Measurements from ENCODE around the gene NELFE.

DNA sequence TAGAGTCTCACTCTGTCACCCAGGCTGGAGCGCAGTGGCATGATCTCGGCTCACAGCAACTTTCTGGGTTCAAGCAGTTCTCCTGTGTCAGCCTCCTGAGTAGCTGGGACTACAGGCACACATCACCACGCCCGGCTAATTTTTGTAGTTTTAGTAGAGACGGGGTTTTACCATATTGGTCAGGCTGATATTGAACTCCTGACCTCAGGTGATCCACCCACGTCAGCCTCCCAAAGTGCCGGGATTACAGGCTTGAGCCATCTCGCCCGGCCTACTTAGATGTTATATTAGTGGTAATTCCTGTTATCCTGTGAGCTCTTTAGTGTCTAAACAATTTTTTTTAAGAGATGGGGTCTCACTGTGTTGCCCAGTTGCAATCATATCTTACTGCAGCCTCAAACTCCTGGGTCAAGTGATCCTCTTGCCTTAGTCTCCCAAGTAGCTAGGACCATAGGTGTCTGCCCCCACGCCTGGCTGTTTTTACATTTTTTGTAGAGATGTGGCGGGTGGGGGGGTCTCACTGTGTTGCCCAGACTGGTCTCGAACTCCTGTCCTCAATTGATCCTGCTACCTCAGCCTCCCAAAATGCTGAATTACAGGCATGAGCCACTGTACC, 19.2 kb upstream of the NELFE start:
- TF ChIP-seq, protein P1, sequence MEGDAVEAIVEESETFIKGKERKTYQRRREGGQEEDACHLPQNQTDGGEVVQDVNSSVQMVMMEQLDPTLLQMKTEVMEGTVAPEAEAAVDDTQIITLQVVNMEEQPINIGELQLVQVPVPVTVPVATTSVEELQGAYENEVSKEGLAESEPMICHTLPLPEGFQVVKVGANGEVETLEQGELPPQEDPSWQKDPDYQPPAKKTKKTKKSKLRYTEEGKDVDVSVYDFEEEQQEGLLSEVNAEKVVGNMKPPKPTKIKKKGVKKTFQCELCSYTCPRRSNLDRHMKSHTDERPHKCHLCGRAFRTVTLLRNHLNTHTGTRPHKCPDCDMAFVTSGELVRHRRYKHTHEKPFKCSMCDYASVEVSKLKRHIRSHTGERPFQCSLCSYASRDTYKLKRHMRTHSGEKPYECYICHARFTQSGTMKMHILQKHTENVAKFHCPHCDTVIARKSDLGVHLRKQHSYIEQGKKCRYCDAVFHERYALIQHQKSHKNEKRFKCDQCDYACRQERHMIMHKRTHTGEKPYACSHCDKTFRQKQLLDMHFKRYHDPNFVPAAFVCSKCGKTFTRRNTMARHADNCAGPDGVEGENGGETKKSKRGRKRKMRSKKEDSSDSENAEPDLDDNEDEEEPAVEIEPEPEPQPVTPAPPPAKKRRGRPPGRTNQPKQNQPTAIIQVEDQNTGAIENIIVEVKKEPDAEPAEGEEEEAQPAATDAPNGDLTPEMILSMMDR (IDR thresholded peaks at IDR 0.05), result no peak
- TF ChIP-seq POLR2A (IDR thresholded peaks at IDR 0.05), result no peak
- no peak for TF ChIP-seq POLR2AphosphoS5 (IDR thresholded peaks at IDR 0.05; ENCODE audit: insufficient read depth in 1 of 2, low read depth in 1 of 2)

Data from vagina (tissue), 2 donors.